Uterus (tissue), 4 donors: Measurements from ENCODE around the gene ZDHHC5. TPM values are rescaled to one million over a fixed set of nuclear protein-coding genes. Genes with fewer than 3 reads are reported as not detected.

Source experiments
- DNase-seq, 2 donors: peaks; one replicate each; pipeline ENCODE4 v3.0.0-alpha.2; 2019 to 2020
- H3K27ac ChIP-seq, 2 donors: fragments of 200-600 bp; sonication (generic); 1 replicate in 1 of 2; 2 replicates in 1 of 2; pipeline ENCODE4 v1.5.1; 2016 to 2018
- H3K27me3 ChIP-seq, 2 donors: fragments of 200-600 bp; sonication (generic); one replicate each; pipeline ENCODE4 v1.5.1; 2018 to 2019; ENCODE audit warnings: control low read depth in 1 of 2
- H3K36me3 ChIP-seq, 2 donors: fragments of 200-600 bp; sonication (generic); one replicate each; pipeline ENCODE4 v1.5.1; 2019; ENCODE audit warnings: control low read depth in 1 of 2
- H3K4me1 ChIP-seq, 2 donors: fragments of 200-600 bp; sonication (generic); one replicate each; pipeline ENCODE4 v1.5.1; 2018 to 2019; ENCODE audit warnings: control low read depth in 1 of 2
- H3K4me3 ChIP-seq, 2 donors: fragments of 200-600 bp; sonication (generic); 1 replicate in 1 of 2; 2 replicates in 1 of 2; pipeline ENCODE4 v1.5.1; 2018 to 2019; ENCODE audit warnings: mild to moderate bottlenecking in 1 of 2
- H3K9me3 ChIP-seq, 2 donors: fragments of 200-600 bp; sonication (generic); one replicate each; pipeline ENCODE4 v1.5.1; 2019; ENCODE audit warnings: control low read depth in 1 of 2
- CTCF ChIP-seq, 4 experiments: fragments of 200-600 bp in 2 of 4; fragments of 450-650 bp in 2 of 4; sonication (generic) in 2 of 4; IDR thresholded peaks; one replicate each; pipeline ENCODE4 v1.5.1; 2016 to 2019; ENCODE audit warnings: antibody characterized with exemption in 4 of 4, mild to moderate bottlenecking in 2 of 4, moderate library complexity in 1 of 4
- POLR2A ChIP-seq, 2 donors: fragments of 450-650 bp; IDR thresholded peaks; one replicate each; pipeline ENCODE4 v1.6.1; 2016; ENCODE audit warnings: antibody characterized with exemption in 2 of 2, mild to moderate bottlenecking in 1 of 2, moderate library complexity in 1 of 2
- intact Hi-C: fragments of 100-400 bp; cut with DNase I; formaldehyde crosslinking; loops from one replicate; pipeline ENCODE4 v1.15.1; 2023; ENCODE audit warnings: low total_unique reads
- total RNA-seq, 4 donors: library from RNA; depleted of rRNA in 3 of 4; stranded (reverse); fragments of >200 nt in 3 of 4; gene quantifications; one replicate each; pipeline versions ENCODE4 v1.1.0 to v1.2.4, GENCODE V29; 2014 to 2023
- donor health status: DM: yes; HTN: yes; CAD: no.

The ZDHHC5 gene
- total RNA-seq, 4 donors from 2014 or later = 27.2 to 50.6 (median 34.6) TPM

DNA sequence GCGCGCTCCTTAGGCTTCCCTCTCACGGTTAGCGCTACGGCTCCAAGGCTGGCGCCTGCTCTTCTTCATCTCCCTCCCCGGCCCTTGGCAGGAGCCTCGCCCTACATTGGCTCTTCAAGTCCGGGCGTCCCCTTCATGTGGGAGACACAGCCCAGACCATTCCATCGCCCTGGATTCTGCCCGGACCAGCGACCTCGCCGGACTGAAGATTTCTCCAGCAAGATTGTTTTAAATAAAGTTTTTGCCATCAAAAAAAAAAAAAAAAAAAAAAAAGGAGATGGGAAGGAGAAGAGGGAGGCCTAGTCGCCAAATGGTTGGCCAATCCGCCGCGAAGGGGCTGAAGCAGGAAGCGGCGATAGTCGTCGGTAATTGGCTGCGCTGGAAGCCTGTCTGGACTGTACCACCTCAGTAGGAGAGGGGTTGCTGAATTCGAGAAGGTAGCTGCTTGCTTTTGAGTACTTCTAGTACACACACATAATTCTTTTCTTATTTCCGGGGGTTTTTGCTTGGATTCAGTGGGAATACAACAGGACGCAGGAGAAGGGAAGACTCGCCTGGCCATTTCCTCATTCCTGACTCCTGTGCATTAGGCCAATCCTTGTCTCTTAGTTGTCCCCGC lies 688 bp upstream of the ZDHHC5 start:
- peak overlapping the region; percentile 93 to 99 for H3K27ac ChIP-seq
- H3K36me3 ChIP-seq = no peaks in the 10 kb centered on the region
- peak overlapping the region; percentile 73 to 85 for H3K4me3 ChIP-seq
- no peaks in the 10 kb centered on the region for H3K27me3 ChIP-seq
- peak; percentile 94 to 99 for DNase-seq
- peaks cover 3 to 6% of the 10 kb centered on the region in 2 donors for H3K4me1 ChIP-seq
- intact Hi-C loops = no loop called here
- TF ChIP-seq POLR2A (IDR thresholded peaks at IDR 0.05) (no peak), CTCF (IDR thresholded peaks at IDR 0.05) (no peak)
- no peaks in the 10 kb centered on the region for H3K9me3 ChIP-seq

DNA sequence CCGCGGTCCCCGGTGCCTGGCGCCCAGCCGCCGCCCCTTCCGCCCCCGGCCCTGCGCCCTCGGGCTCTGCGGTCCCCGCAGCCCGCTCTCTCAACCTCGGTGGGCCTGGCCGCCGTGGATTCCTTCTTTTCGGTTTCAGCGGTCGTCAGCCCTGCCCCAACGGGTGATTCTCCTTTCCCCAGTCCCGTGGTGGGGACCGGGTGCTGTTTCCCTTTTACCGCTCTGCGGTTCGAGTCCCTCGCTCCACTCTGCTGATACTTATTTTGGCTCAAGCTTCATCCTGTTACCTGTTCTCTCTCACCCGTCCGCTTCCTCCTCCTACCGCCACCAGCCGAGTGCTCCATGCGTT lies 494 bp downstream of the ZDHHC5 start:
- peak overlapping the region; percentile 93 to 99 for H3K27ac ChIP-seq
- TF ChIP-seq POLR2A (IDR thresholded peaks at IDR 0.05) (no peak), CTCF (IDR thresholded peaks at IDR 0.05) (no peak)
- no peaks in the 10 kb centered on the region for H3K27me3 ChIP-seq
- peak overlapping the region; percentile 73 to 85 for H3K4me3 ChIP-seq
- H3K4me1 ChIP-seq = peaks cover 3 to 6% of the 10 kb centered on the region in 2 donors
- H3K9me3 ChIP-seq = no peaks in the 10 kb centered on the region
- intact Hi-C loops = no loop called here
- DNase-seq = no peak
- no peaks in the 10 kb centered on the region for H3K36me3 ChIP-seq

DNA sequence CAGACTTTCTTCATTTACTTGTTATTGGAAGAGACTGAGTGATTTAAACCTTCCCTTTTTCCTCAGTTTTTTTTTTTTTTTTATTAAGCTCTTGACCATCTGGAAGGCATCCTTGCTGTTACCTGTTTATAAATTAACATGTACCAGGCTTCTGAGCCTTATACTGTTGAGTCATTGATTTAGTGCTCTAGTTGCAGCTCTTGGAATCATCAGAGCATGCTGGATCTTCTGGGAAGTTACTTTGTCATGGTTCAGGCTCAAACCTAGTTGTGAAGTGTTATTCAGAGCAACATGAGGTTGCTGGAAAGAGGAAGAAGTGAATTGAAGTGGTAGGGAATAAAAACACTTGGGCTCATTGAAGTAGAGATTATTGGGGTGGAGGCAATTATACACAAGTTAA lies 6.3 kb downstream of the ZDHHC5 start:
- TF ChIP-seq CTCF (IDR thresholded peaks at IDR 0.05) (no peak), POLR2A (IDR thresholded peaks at IDR 0.05) (no peak)

DNA sequence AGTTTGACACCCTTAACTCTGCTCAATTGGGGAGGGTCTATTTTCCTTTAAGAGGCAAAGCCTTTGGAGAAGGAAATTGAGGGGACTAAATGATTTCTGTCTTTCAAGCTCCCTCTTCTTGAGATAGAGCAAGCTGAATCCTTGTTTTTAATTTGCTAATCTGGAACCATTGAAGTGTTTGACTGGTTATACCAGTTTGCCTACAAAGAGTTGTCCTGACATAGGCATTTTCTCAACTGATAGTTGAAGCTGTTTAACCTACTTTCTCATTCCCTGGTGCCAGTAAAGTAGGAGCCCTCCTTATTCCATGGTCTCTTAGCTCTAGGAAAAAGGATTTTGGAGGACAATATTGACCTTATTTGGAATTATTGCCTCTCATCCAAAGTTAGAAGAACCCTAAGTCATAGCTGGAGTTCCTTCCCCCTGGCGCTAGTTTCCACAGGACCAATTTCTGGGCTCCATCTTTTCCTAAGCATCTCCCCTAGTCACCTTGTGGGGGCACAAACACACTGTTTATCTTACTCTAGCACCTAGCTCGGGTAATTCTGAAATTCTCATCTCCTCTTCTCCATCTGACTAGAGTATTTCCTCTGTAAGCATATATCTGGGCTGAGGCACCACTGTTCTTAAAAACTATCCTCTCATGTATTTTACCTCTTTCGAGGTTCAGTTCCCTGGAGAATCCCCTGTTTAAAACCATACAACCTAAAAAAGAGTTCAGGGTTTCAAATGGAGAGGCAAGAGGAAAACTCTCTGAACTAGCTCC lies 7.4 kb downstream of the ZDHHC5 start:
- Histone ChIP-seq H3K4me3 (no peak overlapping the region), H3K9me3 (no peaks in the 10 kb centered on the region), H3K36me3 (no peaks in the 10 kb centered on the region), H3K27me3 (no peaks in the 10 kb centered on the region), H3K27ac (no peak overlapping the region), H3K4me1 (no peaks in the 10 kb centered on the region)
- intact Hi-C loops = no loop called here
- DNase-seq = no peak
- TF ChIP-seq POLR2A (IDR thresholded peaks at IDR 0.05) = no peak
- TF ChIP-seq CTCF (IDR thresholded peaks at IDR 0.05) = no peak

More for the DNA sequence above, 6.3 kb downstream of the ZDHHC5 start:
- H3K9me3 ChIP-seq = no peaks in the 10 kb centered on the region
- no peaks in the 10 kb centered on the region for H3K36me3 ChIP-seq
- H3K27me3 ChIP-seq = no peaks in the 10 kb centered on the region
- no peak overlapping the region for H3K4me3 ChIP-seq
- H3K27ac ChIP-seq = no peak overlapping the region
- DNase-seq = no peak
- intact Hi-C loops = no loop called here
- H3K4me1 ChIP-seq = peaks cover under 1 to 5% of the 10 kb centered on the region in 2 donors

- no peaks in the 10 kb centered on the region for H3K36me3 ChIP-seq
Measured at GRCh38 chr11:57679396-57679795, 11.5 kb downstream of the ZDHHC5 start.

More at GRCh38 chr11:57679396-57679795, 11.5 kb downstream of the ZDHHC5 start:
- intact Hi-C loops = no loop called here
- Histone ChIP-seq H3K4me3 (no peak overlapping the region), H3K9me3 (no peaks in the 10 kb centered on the region), H3K4me1 (no peaks in the 10 kb centered on the region), H3K27ac (no peak overlapping the region), H3K27me3 (no peaks in the 10 kb centered on the region)
- DNase-seq = no peak
- no peak for TF ChIP-seq POLR2A (IDR thresholded peaks at IDR 0.05)
- TF ChIP-seq CTCF (IDR thresholded peaks at IDR 0.05) = no peak
